H1 (cell line): Measurements from ENCODE around the gene LAMA4. TPM values are rescaled to one million over a fixed set of nuclear protein-coding genes. Genes with fewer than 3 reads are reported as not detected.

Source experiments
- EGR1 ChIP-seq: IDR thresholded peaks from 2 replicates; pipeline ENCODE4 v1.6.1; 2011; ENCODE audit warnings: low read depth, low read length, borderline replicate concordance
- POLR2A ChIP-seq, 2 experiments: IDR thresholded peaks; 1 replicate in 1 of 2; 2 replicates in 1 of 2; pipeline ENCODE4 v1.6.1; 2011; ENCODE audit warnings: low read depth in 2 of 2, low read length in 2 of 2, mild to moderate bottlenecking in 2 of 2; ENCODE audit errors: control extremely low read depth in 1 of 2
- SUZ12 ChIP-seq: fragments of 200-600 bp; sonication (generic); IDR thresholded peaks from 2 replicates; pipeline ENCODE4 v1.6.1; 2012; ENCODE audit warnings: mild to moderate bottlenecking, inconsistent platforms, low read length, moderate library complexity, mixed read lengths
- TAF1 ChIP-seq: IDR thresholded peaks from 2 replicates; pipeline ENCODE4 v1.6.1; 2011; ENCODE audit warnings: mild to moderate bottlenecking, low read depth, low read length
- TBP ChIP-seq: IDR thresholded peaks from 2 replicates; pipeline ENCODE4 v1.6.1; 2011; ENCODE audit warnings: low read depth, low read length, improper control_type of control experiment
- TCF12 ChIP-seq: IDR thresholded peaks from 2 replicates; pipeline ENCODE4 v1.6.1; 2011; ENCODE audit warnings: low read depth, mild to moderate bottlenecking, low read length
- polyA plus RNA-seq, 7 experiments: library from polyadenylated mRNA; depleted of rRNA in 3 of 7; stranded (reverse) in 5 of 7; unstranded in 2 of 7; fragments of >200 nt in 5 of 7; fragments of 200-250 nt in 2 of 7; gene quantifications; 1 replicate in 5 of 7; 2 replicates in 1 of 7; 4 replicates in 1 of 7; pipeline versions ENCODE4 v1.2.1 to v1.2.3, GENCODE V29; 2011 to 2013; ENCODE audit warnings: missing spikeins in 2 of 7, mixed read lengths in 2 of 7
- total RNA-seq: library from RNA; stranded (reverse); fragmentation: NEBNext Ultra II Directional; extraction: Animal tissue kit (Norgen Biotek cat#: 25700); gene quantifications from 2 replicates; pipeline ENCODE4 v1.2.1, GENCODE V29; 2021
- TF ChIP-seq, protein P1 (sequence below): fragments of 300-600 bp; sonication (generic); IDR thresholded peaks from 2 replicates; pipeline ENCODE4 v1.7.1; 2012; ENCODE audit warnings: low read length, moderate library complexity, mild to moderate bottlenecking, inconsistent platforms; ENCODE audit not compliant: insufficient replicate concordance
- TF ChIP-seq, protein P2 (sequence below), 3 experiments: IDR thresholded peaks; 1 replicate in 2 of 3; 2 replicates in 1 of 3; pipeline versions ENCODE4 v1.5.1 to v1.6.1; 2011; ENCODE audit warnings: low read length in 3 of 3, mild to moderate bottlenecking in 3 of 3, inconsistent platforms in 2 of 3, low read depth in 1 of 3, moderate library complexity in 1 of 3; ENCODE audit not compliant: insufficient read depth in 1 of 3; ENCODE audit errors: control extremely low read depth in 1 of 3
- TF ChIP-seq, protein P3 (sequence below): IDR thresholded peaks from 2 replicates; pipeline ENCODE4 v1.6.1; 2011; ENCODE audit warnings: low read length, improper control_type of control experiment

LAMA4 gene
- total and polyA plus RNA-seq, 2 of the 8 experiments (the other 6 are each of a cell fraction or from before 2014, with no cell fraction given) = 0.95 to 1.5 TPM

DNA sequence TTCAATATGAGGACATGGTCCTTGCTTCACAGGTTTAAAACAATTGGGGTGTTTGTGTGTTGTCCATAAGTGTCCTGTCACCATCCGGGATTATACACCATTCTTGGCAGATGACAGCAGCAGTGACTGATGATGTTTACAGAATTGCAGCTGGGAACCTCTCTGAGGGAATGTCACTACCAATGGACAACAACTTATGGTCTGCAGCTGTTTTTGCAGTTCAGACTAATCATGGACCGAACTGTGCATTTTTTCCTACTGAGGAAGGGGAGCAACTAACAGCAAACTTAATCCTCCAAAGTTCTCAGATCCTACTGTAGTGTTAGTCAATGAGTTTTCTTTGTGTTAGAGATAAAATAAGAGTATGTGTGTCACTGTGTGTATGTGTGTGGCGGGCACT is 140.9 kb downstream of the LAMA4 start (continued):
- TF ChIP-seq, protein P1, sequence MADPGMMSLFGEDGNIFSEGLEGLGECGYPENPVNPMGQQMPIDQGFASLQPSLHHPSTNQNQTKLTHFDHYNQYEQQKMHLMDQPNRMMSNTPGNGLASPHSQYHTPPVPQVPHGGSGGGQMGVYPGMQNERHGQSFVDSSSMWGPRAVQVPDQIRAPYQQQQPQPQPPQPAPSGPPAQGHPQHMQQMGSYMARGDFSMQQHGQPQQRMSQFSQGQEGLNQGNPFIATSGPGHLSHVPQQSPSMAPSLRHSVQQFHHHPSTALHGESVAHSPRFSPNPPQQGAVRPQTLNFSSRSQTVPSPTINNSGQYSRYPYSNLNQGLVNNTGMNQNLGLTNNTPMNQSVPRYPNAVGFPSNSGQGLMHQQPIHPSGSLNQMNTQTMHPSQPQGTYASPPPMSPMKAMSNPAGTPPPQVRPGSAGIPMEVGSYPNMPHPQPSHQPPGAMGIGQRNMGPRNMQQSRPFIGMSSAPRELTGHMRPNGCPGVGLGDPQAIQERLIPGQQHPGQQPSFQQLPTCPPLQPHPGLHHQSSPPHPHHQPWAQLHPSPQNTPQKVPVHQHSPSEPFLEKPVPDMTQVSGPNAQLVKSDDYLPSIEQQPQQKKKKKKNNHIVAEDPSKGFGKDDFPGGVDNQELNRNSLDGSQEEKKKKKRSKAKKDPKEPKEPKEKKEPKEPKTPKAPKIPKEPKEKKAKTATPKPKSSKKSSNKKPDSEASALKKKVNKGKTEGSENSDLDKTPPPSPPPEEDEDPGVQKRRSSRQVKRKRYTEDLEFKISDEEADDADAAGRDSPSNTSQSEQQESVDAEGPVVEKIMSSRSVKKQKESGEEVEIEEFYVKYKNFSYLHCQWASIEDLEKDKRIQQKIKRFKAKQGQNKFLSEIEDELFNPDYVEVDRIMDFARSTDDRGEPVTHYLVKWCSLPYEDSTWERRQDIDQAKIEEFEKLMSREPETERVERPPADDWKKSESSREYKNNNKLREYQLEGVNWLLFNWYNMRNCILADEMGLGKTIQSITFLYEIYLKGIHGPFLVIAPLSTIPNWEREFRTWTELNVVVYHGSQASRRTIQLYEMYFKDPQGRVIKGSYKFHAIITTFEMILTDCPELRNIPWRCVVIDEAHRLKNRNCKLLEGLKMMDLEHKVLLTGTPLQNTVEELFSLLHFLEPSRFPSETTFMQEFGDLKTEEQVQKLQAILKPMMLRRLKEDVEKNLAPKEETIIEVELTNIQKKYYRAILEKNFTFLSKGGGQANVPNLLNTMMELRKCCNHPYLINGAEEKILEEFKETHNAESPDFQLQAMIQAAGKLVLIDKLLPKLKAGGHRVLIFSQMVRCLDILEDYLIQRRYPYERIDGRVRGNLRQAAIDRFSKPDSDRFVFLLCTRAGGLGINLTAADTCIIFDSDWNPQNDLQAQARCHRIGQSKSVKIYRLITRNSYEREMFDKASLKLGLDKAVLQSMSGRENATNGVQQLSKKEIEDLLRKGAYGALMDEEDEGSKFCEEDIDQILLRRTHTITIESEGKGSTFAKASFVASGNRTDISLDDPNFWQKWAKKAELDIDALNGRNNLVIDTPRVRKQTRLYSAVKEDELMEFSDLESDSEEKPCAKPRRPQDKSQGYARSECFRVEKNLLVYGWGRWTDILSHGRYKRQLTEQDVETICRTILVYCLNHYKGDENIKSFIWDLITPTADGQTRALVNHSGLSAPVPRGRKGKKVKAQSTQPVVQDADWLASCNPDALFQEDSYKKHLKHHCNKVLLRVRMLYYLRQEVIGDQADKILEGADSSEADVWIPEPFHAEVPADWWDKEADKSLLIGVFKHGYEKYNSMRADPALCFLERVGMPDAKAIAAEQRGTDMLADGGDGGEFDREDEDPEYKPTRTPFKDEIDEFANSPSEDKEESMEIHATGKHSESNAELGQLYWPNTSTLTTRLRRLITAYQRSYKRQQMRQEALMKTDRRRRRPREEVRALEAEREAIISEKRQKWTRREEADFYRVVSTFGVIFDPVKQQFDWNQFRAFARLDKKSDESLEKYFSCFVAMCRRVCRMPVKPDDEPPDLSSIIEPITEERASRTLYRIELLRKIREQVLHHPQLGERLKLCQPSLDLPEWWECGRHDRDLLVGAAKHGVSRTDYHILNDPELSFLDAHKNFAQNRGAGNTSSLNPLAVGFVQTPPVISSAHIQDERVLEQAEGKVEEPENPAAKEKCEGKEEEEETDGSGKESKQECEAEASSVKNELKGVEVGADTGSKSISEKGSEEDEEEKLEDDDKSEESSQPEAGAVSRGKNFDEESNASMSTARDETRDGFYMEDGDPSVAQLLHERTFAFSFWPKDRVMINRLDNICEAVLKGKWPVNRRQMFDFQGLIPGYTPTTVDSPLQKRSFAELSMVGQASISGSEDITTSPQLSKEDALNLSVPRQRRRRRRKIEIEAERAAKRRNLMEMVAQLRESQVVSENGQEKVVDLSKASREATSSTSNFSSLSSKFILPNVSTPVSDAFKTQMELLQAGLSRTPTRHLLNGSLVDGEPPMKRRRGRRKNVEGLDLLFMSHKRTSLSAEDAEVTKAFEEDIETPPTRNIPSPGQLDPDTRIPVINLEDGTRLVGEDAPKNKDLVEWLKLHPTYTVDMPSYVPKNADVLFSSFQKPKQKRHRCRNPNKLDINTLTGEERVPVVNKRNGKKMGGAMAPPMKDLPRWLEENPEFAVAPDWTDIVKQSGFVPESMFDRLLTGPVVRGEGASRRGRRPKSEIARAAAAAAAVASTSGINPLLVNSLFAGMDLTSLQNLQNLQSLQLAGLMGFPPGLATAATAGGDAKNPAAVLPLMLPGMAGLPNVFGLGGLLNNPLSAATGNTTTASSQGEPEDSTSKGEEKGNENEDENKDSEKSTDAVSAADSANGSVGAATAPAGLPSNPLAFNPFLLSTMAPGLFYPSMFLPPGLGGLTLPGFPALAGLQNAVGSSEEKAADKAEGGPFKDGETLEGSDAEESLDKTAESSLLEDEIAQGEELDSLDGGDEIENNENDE = no peak
- TF ChIP-seq, protein P2, sequence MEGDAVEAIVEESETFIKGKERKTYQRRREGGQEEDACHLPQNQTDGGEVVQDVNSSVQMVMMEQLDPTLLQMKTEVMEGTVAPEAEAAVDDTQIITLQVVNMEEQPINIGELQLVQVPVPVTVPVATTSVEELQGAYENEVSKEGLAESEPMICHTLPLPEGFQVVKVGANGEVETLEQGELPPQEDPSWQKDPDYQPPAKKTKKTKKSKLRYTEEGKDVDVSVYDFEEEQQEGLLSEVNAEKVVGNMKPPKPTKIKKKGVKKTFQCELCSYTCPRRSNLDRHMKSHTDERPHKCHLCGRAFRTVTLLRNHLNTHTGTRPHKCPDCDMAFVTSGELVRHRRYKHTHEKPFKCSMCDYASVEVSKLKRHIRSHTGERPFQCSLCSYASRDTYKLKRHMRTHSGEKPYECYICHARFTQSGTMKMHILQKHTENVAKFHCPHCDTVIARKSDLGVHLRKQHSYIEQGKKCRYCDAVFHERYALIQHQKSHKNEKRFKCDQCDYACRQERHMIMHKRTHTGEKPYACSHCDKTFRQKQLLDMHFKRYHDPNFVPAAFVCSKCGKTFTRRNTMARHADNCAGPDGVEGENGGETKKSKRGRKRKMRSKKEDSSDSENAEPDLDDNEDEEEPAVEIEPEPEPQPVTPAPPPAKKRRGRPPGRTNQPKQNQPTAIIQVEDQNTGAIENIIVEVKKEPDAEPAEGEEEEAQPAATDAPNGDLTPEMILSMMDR (IDR thresholded peaks at IDR 0.05; ENCODE audit: control extremely low read depth in 1 of 3, insufficient read depth in 1 of 3, low read depth in 1 of 3, low read length in 3 of 3) = no peak
- TF ChIP-seq, protein P3, sequence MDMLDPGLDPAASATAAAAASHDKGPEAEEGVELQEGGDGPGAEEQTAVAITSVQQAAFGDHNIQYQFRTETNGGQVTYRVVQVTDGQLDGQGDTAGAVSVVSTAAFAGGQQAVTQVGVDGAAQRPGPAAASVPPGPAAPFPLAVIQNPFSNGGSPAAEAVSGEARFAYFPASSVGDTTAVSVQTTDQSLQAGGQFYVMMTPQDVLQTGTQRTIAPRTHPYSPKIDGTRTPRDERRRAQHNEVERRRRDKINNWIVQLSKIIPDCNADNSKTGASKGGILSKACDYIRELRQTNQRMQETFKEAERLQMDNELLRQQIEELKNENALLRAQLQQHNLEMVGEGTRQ = no peak
- TF ChIP-seq POLR2A (IDR thresholded peaks at IDR 0.05; ENCODE audit: control extremely low read depth in 1 of 2, low read depth in 2 of 2, low read length in 2 of 2) = no peak
- no peak for TF ChIP-seq TBP
- no peak for TF ChIP-seq TCF12
- TF ChIP-seq EGR1 = no peak
- TF ChIP-seq SUZ12 = no peak
- no peak for TF ChIP-seq TAF1
